ENCODE measurements around the gene MRRF.

MRRF gene

GRCh38 chr9:122334916-122335315 is 70.2 kb downstream of the MRRF start:
- TF ChIP-seq CTCF (IDR thresholded peaks at IDR 0.05; ENCODE audit: low read depth, low read length), result no peak
- H3K4me3 ChIP-seq (ENCODE audit: low read depth, low read length), result no peak overlapping the region
- peak; percentile 22 for DNase-seq (ENCODE audit: low read depth, low spot score)
- in situ Hi-C loops (cut with HindIII; ENCODE audit: low sequenced_read_pairs), result no loop called here

- in situ Hi-C loops (cut with HindIII; ENCODE audit: low sequenced_read_pairs), result no loop called here
- H3K4me3 ChIP-seq (ENCODE audit: low read depth, low read length), result no peak overlapping the region
- no peak for DNase-seq (ENCODE audit: low read depth, low spot score)
- no peak for TF ChIP-seq CTCF (IDR thresholded peaks at IDR 0.05; ENCODE audit: low read depth, low read length)
Observed at GRCh38 chr9:122336189-122336588, 71.5 kb downstream of the MRRF start.

GRCh38 chr9:122336866-122337555 is 72.3 kb downstream of the MRRF start:
- no peak overlapping the region for H3K4me3 ChIP-seq (ENCODE audit: low read depth, low read length)
- in situ Hi-C loops (cut with HindIII; ENCODE audit: low sequenced_read_pairs), result no loop called here
- no peak for DNase-seq (ENCODE audit: low read depth, low spot score)
- TF ChIP-seq CTCF (IDR thresholded peaks at IDR 0.05; ENCODE audit: low read depth, low read length), result no peak

GRCh38 chr9:122337556-122337929 is 72.9 kb downstream of the MRRF start:
- in situ Hi-C loops (cut with HindIII; ENCODE audit: low sequenced_read_pairs), result no loop called here
- TF ChIP-seq CTCF (IDR thresholded peaks at IDR 0.05; ENCODE audit: low read depth, low read length), result no peak
- H3K4me3 ChIP-seq (ENCODE audit: low read depth, low read length), result no peak overlapping the region
- no peak for DNase-seq (ENCODE audit: low read depth, low spot score)

DNA sequence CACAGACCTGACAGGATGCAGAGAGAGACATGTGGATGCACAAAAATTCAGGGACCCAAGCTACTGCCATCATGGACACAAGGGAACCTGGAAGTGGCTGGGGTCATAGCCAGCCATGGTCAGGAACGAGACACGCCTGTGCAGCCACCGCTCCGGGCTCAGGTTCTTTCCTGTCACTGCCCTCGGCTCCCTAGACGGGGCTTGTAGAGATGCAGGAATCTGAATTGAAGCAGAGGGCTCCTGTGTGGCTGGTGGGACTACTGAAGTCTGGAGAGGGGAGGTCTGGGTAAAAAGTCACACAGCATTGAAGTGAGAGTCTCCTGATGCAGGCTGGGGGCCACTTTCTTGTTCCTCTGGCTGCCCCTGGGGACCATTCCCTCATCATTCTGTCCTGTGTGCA is 73.9 kb downstream of the MRRF start:
- H3K4me3 ChIP-seq (ENCODE audit: low read depth, low read length), result no peak overlapping the region

GRCh38 chr9:122338994-122339393 is 74.3 kb downstream of the MRRF start:
- no peak overlapping the region for H3K4me3 ChIP-seq (ENCODE audit: low read depth, low read length)
- in situ Hi-C loops (cut with HindIII; ENCODE audit: low sequenced_read_pairs), result no loop called here
- DNase-seq (ENCODE audit: low read depth, low spot score), result no peak
- TF ChIP-seq CTCF (IDR thresholded peaks at IDR 0.05; ENCODE audit: low read depth, low read length), result no peak

More for the DNA sequence above, 73.9 kb downstream of the MRRF start:
- no peak for DNase-seq (ENCODE audit: low read depth, low spot score)
- no peak for TF ChIP-seq CTCF (IDR thresholded peaks at IDR 0.05; ENCODE audit: low read depth, low read length)
- in situ Hi-C loops (cut with HindIII; ENCODE audit: low sequenced_read_pairs), result no loop called here
